Measurements from ENCODE around the gene ZNF771. TPM values are rescaled to one million over a fixed set of nuclear protein-coding genes. Genes with fewer than 3 reads are reported as not detected.
A peak's percentile ranks its signal among the peaks of the same experiment; 100 is the strongest.

The ZNF771 gene
- total RNA-seq, 1 donor from 2014 or later: 16.3 TPM

DNA sequence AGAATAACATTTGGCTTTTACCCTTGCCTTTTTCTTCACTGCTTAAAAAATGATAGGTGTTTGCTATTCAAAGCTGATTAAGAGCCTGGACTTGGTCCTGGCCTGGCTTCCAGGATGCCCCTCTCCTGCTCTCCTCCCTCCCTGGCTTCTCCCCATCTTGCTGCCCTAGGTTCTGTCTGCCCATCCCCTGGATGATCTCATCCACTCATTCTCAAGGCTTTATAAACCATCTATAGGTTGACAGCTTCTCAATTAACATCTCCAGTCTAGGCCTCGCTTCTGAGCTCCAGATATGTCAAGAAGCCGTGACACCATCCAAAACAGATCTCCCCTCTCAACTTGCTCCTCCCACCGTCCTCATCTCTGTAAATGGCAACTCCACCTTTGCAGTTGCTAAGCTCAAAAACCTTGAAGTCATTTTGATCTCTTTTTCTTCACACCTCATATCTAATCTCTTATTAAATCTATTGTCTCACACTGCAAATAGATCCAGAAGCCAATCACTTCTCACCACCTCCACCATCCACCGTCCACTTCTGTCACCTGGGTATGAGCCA, 8.7 kb downstream of the ZNF771 start:
- Mint-ChIP-seq H3K27me3 (ENCODE audit: unreplicated experiment) (peaks cover 5% of the 10 kb centered on the region), H3K9me3 (ENCODE audit: unreplicated experiment) (no peaks in the 10 kb centered on the region), H3K4me1 (ENCODE audit: unreplicated experiment) (peaks cover 15% of the 10 kb centered on the region), H3K36me3 (ENCODE audit: low read depth, unreplicated experiment) (peaks cover 35% of the 10 kb centered on the region), H3K4me3 (ENCODE audit: unreplicated experiment) (peak overlapping the region; percentile 1), H3K27ac (ENCODE audit: unreplicated experiment) (no peak overlapping the region)
- TF ChIP-seq, protein P1, sequence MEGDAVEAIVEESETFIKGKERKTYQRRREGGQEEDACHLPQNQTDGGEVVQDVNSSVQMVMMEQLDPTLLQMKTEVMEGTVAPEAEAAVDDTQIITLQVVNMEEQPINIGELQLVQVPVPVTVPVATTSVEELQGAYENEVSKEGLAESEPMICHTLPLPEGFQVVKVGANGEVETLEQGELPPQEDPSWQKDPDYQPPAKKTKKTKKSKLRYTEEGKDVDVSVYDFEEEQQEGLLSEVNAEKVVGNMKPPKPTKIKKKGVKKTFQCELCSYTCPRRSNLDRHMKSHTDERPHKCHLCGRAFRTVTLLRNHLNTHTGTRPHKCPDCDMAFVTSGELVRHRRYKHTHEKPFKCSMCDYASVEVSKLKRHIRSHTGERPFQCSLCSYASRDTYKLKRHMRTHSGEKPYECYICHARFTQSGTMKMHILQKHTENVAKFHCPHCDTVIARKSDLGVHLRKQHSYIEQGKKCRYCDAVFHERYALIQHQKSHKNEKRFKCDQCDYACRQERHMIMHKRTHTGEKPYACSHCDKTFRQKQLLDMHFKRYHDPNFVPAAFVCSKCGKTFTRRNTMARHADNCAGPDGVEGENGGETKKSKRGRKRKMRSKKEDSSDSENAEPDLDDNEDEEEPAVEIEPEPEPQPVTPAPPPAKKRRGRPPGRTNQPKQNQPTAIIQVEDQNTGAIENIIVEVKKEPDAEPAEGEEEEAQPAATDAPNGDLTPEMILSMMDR (IDR thresholded peaks at IDR 0.05; ENCODE audit: unreplicated experiment): no peak
- no peak for DNase-seq (ENCODE audit: low spot score)

DNA sequence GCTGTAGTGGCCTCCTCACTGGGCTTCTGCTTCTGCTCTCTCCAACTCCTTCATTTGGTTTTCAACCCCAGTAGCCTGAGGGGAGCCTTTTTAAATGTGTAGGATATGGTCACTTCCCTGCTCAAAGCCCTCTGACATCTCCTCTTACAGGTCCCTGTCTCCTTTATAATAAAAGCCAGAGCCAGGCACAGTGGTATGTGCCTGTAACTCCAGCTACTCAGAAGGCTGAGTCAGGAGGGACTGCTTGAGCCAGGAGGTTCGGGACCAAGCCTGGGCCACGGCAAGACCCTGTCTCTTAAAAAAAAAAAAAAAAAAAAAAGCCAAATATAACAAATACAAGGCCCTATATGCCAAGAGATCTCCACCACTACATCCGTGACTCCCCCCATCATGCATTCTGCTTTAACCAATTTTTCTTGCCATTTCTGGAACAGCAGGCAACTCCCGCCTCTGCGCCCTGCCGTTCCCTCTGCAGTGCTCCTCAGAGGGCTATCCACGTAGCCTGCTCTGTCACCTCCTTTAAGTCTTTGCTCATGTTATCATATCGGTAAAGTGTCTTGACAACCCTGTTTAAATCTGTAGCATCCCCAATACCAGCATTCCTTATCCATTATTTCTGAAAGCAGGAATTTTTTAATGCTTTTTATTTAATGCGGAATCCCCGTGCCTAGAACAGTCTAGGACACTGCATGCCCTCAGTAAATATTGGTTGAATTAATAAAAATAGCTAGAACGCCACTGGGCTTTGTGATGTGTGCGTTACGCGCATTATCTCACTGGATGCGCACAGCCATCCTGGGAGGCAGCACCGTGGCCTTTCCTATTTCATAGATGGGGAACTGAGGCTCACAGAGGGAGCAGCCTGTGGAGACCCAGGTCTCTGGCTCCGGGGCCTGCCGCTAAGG, 9.5 kb downstream of the ZNF771 start:
- Mint-ChIP-seq H3K27me3 (ENCODE audit: unreplicated experiment) (peaks cover 5% of the 10 kb centered on the region), H3K9me3 (ENCODE audit: unreplicated experiment) (no peaks in the 10 kb centered on the region), H3K4me1 (ENCODE audit: unreplicated experiment) (peaks cover 11% of the 10 kb centered on the region), H3K36me3 (ENCODE audit: low read depth, unreplicated experiment) (peaks cover 35% of the 10 kb centered on the region), H3K4me3 (ENCODE audit: unreplicated experiment) (peak overlapping the region; percentile 10), H3K27ac (ENCODE audit: unreplicated experiment) (no peak overlapping the region)
- no peak for DNase-seq (ENCODE audit: low spot score)
- TF ChIP-seq, protein P1 (IDR thresholded peaks at IDR 0.05; ENCODE audit: unreplicated experiment): no peak

DNA sequence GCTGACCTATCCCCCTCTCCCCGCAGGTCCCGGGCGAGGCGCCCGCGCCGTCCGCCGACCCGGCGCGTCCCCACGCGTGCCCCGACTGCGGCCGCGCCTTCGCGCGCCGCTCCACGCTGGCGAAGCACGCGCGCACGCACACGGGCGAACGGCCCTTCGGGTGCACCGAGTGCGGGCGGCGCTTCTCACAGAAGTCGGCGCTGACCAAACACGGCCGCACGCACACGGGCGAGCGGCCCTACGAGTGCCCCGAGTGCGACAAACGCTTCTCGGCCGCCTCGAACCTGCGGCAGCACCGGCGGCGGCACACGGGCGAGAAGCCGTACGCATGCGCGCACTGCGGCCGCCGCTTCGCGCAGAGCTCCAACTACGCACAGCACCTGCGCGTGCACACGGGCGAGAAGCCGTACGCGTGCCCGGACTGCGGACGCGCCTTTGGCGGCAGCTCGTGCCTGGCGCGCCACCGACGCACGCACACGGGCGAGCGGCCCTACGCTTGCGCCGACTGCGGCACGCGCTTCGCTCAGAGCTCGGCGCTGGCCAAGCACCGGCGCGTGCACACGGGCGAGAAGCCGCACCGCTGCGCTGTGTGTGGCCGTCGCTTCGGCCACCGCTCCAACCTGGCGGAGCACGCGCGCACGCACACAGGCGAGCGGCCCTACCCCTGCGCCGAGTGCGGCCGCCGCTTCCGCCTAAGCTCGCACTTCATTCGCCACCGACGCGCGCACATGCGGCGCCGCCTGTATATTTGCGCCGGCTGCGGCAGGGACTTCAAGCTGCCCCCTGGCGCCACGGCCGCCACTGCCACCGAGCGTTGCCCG, 10.3 kb downstream of the ZNF771 start:
- Mint-ChIP-seq H3K4me1 (ENCODE audit: unreplicated experiment) (peaks cover 7% of the 10 kb centered on the region), H3K27me3 (ENCODE audit: unreplicated experiment) (peaks cover 5% of the 10 kb centered on the region), H3K9me3 (ENCODE audit: unreplicated experiment) (no peaks in the 10 kb centered on the region), H3K4me3 (ENCODE audit: unreplicated experiment) (no peak overlapping the region), H3K27ac (ENCODE audit: unreplicated experiment) (no peak overlapping the region), H3K36me3 (ENCODE audit: low read depth, unreplicated experiment) (peaks cover 33% of the 10 kb centered on the region)
- TF ChIP-seq, protein P1 (IDR thresholded peaks at IDR 0.05; ENCODE audit: unreplicated experiment): no peak
- DNase-seq (ENCODE audit: low spot score): peak; percentile 80

DNA sequence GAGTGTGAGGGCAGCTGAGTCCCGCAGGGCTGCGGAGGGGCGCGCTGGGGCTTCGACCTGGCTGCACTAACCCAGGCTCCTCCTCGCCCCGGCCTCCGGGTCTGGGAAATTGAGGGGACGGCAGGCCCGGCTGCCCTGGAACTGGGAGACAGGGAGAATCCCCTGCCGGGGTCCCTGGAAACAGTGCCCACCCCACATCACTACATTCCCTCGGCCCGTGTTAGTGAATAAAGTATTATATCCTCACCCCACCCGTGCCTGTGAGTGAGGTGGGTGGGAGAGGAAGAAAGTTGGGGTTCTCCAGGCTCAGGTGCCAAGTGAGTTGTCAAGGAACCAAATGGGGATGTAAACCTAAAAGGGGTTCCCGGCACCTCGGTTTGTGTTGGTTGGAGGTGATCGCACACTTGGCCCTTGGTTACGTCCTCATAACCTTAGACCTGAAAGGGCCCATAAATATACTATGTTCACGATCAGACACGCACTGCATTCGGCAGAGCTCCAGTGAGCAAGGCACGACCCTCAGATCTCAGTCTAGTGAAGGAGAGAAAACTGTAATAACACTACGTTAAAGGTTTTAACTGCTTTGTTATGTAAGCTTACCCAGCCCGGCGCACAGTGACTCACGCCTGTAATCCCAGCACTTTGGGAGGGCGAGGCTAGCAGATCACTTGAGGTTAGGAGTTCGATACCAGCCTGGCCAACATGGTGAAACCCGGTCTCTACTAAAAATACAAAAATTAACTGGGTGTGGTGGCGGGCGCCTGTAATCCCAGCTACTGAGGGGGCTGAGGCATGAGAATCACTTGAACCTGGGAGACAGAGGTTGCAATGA, 11.2 kb downstream of the ZNF771 start:
- H3K36me3 Mint-ChIP-seq (ENCODE audit: low read depth, unreplicated experiment): peaks cover 34% of the 10 kb centered on the region
- no peak overlapping the region for H3K27ac Mint-ChIP-seq (ENCODE audit: unreplicated experiment)
- no peak for DNase-seq (ENCODE audit: low spot score)
- peak overlapping the region; percentile 37 for H3K4me3 Mint-ChIP-seq (ENCODE audit: unreplicated experiment)
- H3K27me3 Mint-ChIP-seq (ENCODE audit: unreplicated experiment): peaks cover 5% of the 10 kb centered on the region
- H3K4me1 Mint-ChIP-seq (ENCODE audit: unreplicated experiment): peaks cover 7% of the 10 kb centered on the region
- H3K9me3 Mint-ChIP-seq (ENCODE audit: unreplicated experiment): no peaks in the 10 kb centered on the region
- TF ChIP-seq, protein P1 (IDR thresholded peaks at IDR 0.05; ENCODE audit: unreplicated experiment): no peak
